ENCODE measurements around the gene RIT1. TPM values are rescaled to one million over a fixed set of nuclear protein-coding genes. Genes with fewer than 3 reads are reported as not detected.
"Not testable (repeated sequence)": the region's sequence is repeated elsewhere in the genome, so short reads cannot be mapped to it uniquely, and the experiment has no call there.

RIT1 gene
- total and polyA plus RNA-seq, 2 donors (not counting 3 experiments of a cell fraction or from before 2014, with no cell fraction given) = 46.4 to 65.5 TPM

GRCh38 chr1:155931332-155932038 is 20.3 kb upstream of the RIT1 start:
- Histone ChIP-seq H3K27me3 (ENCODE audit: control insufficient read depth in 2 of 2, insufficient read depth in 2 of 2, low read length in 2 of 2) (no peaks in the 10 kb centered on the region), H3K27ac (ENCODE audit: insufficient read depth, low read depth, low read length) (no peak overlapping the region), H3K4me1 (ENCODE audit: control insufficient read depth, extremely low read depth, insufficient read depth, low read length) (peaks cover 42% of the 10 kb centered on the region), H3K9ac (replicated peaks; ENCODE audit: extremely low read depth, insufficient read depth, low read length) (no peak overlapping the region), H3K36me3 (ENCODE audit: control insufficient read depth in 2 of 2, extremely low read depth in 1 of 2, insufficient read depth in 2 of 2, low read length in 2 of 2) (peaks cover 18 to 28% of the 10 kb centered on the region in 2 experiments), H3K79me2 (ENCODE audit: control insufficient read depth, insufficient read depth, low read length) (peaks cover 66% of the 10 kb centered on the region), H4K20me1 (replicated peaks; ENCODE audit: control insufficient read depth, extremely low read depth, insufficient read depth, low read length) (peaks cover 4% of the 10 kb centered on the region), H2AFZ (ENCODE audit: low read depth, low read length) (no peak overlapping the region), H3K4me3 (replicated peaks in 1 of 3; ENCODE audit: insufficient read depth in 1 of 3, low read depth in 1 of 3, low read length in 3 of 3) (peak overlapping the region in 2 of 3 experiments; percentile 9 to 21), H3K4me2 (ENCODE audit: insufficient read depth, low read length) (peak overlapping the region; percentile 84), H3K9me3 (replicated peaks; ENCODE audit: control insufficient read depth, insufficient read depth, low read length) (no peaks in the 10 kb centered on the region), H3K9me1 (replicated peaks; ENCODE audit: control insufficient read depth, extremely low read depth, insufficient read depth, low read length) (no peaks in the 10 kb centered on the region)
- TF ChIP-seq POLR2A (IDR thresholded peaks at IDR 0.05; ENCODE audit: low read depth, low read length) (peak; percentile 12), JUN (IDR thresholded peaks at IDR 0.05; ENCODE audit: borderline replicate concordance, insufficient read depth, insufficient read length, low read depth) (no peak)
- BruUV-seq (replicated peaks) = no TSS peak
- FAIRE-seq = peak; percentile 4
- no peak for DNase-seq (ENCODE audit: low read depth, low spot score)
- dilution Hi-C loops (cut with MboI; ENCODE audit: extremely low pct_ligation_motif_present, low sequenced_read_pairs) = no loop called here
- ChIA-PET CTCF (interaction anchor here (0.7 to 6.7 kb wide), 7 partner anchors 10 to 135 kb away, joined by 3 to 57 read pairs (median 3); no protein-coding TSS in a partner anchor), POLR2A (no interaction called here)
- intact Hi-C loops (cut with micrococcal nuclease) = no loop called here

- H2AFZ ChIP-seq (ENCODE audit: low read depth, low read length); H4K20me1 ChIP-seq (replicated peaks; ENCODE audit: control insufficient read depth, extremely low read depth, insufficient read depth, low read length); BruUV-seq (replicated peaks); H3K27ac ChIP-seq (ENCODE audit: insufficient read depth, low read depth, low read length); intact Hi-C loops (cut with micrococcal nuclease); POLR2A ChIA-PET; FAIRE-seq; H3K9me3 ChIP-seq (replicated peaks; ENCODE audit: control insufficient read depth, insufficient read depth, low read length); H3K9me1 ChIP-seq (replicated peaks; ENCODE audit: control insufficient read depth, extremely low read depth, insufficient read depth, low read length); H3K27me3 ChIP-seq (ENCODE audit: control insufficient read depth in 2 of 2, insufficient read depth in 2 of 2, low read length in 2 of 2); dilution Hi-C loops (cut with MboI; ENCODE audit: extremely low pct_ligation_motif_present, low sequenced_read_pairs); H3K9ac ChIP-seq (replicated peaks; ENCODE audit: extremely low read depth, insufficient read depth, low read length); DNase-seq (ENCODE audit: low read depth, low spot score): not testable (repeated sequence)
- Histone ChIP-seq H3K36me3 (ENCODE audit: control insufficient read depth in 2 of 2, extremely low read depth in 1 of 2, insufficient read depth in 2 of 2, low read length in 2 of 2) (peaks cover 24 to 34% of the 10 kb centered on the region in 2 experiments), H3K4me3 (replicated peaks in 1 of 3; ENCODE audit: insufficient read depth in 1 of 3, low read depth in 1 of 3, low read length in 3 of 3) (peak overlapping the region in 1 of 3 experiments; percentile 21), H3K79me2 (ENCODE audit: control insufficient read depth, insufficient read depth, low read length) (peaks cover 70% of the 10 kb centered on the region), H3K4me2 (ENCODE audit: insufficient read depth, low read length) (peak overlapping the region; percentile 84), H3K4me1 (ENCODE audit: control insufficient read depth, extremely low read depth, insufficient read depth, low read length) (peaks cover 42% of the 10 kb centered on the region)
- CTCF ChIA-PET = interaction anchor here (0.7 to 6.7 kb wide), 5 partner anchors 9 to 136 kb away, joined by 3 to 57 read pairs (median 3); no protein-coding TSS in a partner anchor
These were observed 19.6 kb upstream of the RIT1 start for GRCh38 chr1:155930725-155931124.
